Astrocyte (in vitro differentiated cells and primary cell): ENCODE results near the gene OR8S1. TPM values are rescaled to one million over a fixed set of nuclear protein-coding genes. Genes with fewer than 3 reads are reported as not detected.
"Not testable (repeated sequence)": the region's sequence is repeated elsewhere in the genome, so short reads cannot be mapped to it uniquely, and the experiment has no call there.

Experiments used
- DNase-seq: peaks from one replicate; pipeline ENCODE4 v3.0.0-alpha.2; 2010; ENCODE audit warnings: low read depth
- FAIRE-seq: peaks from 2 replicates; lab custom pipeline; 2011; peaks lifted over from hg19 to GRCh38; lab: Jason Lieb, UNC
- H2AFZ ChIP-seq: 2 replicates; pipeline ENCODE4 v1.6.0; 2012; ENCODE audit warnings: low read depth, low read length, inconsistent platforms
- H3K27ac ChIP-seq: 2 replicates; pipeline ENCODE4 v1.5.1; 2011; ENCODE audit warnings: low read depth, low read length, inconsistent platforms
- H3K27me3 ChIP-seq: 2 replicates; pipeline ENCODE4 v1.6.0; 2011; ENCODE audit warnings: low read length, inconsistent platforms; ENCODE audit not compliant: insufficient read depth
- H3K36me3 ChIP-seq: 2 replicates; pipeline ENCODE4 v1.5.1; 2011; ENCODE audit warnings: low read length, inconsistent platforms; ENCODE audit not compliant: insufficient read depth
- H3K4me1 ChIP-seq: 2 replicates; pipeline ENCODE4 v1.5.1; 2011; ENCODE audit warnings: low read length, inconsistent platforms; ENCODE audit not compliant: insufficient read depth
- H3K4me2 ChIP-seq: 2 replicates; pipeline ENCODE4 v1.6.0; 2012; ENCODE audit warnings: low read length, inconsistent platforms
- H3K4me3 ChIP-seq: 2 replicates; pipeline ENCODE4 v1.5.1; 2011; ENCODE audit warnings: low read depth, mild to moderate bottlenecking, low read length, inconsistent platforms; ENCODE audit not compliant: insufficient read depth
- H3K79me2 ChIP-seq: 2 replicates; pipeline ENCODE4 v1.6.0; 2012; ENCODE audit warnings: mild to moderate bottlenecking, low read length, inconsistent platforms; ENCODE audit not compliant: insufficient read depth
- H3K9ac ChIP-seq: 2 replicates; pipeline ENCODE4 v1.6.0; 2012; ENCODE audit warnings: mild to moderate bottlenecking, low read length, inconsistent platforms
- H3K9me3 ChIP-seq: 2 replicates; pipeline ENCODE4 v1.5.1; 2012; ENCODE audit warnings: low read depth, mild to moderate bottlenecking, low read length, inconsistent platforms; ENCODE audit not compliant: insufficient read depth
- H4K20me1 ChIP-seq: 2 replicates; pipeline ENCODE4 v1.6.0; 2012; ENCODE audit warnings: low read length, inconsistent platforms; ENCODE audit not compliant: insufficient read depth
- H3K27ac Mint-ChIP-seq: one replicate; pipeline ENCODE4 v1.8.0; 2021; ENCODE audit warnings: mild to moderate bottlenecking, mixed read lengths; ENCODE audit not compliant: unreplicated experiment
- H3K27me3 Mint-ChIP-seq: one replicate; pipeline ENCODE4 v1.8.0; 2021; ENCODE audit warnings: low read depth, mixed read lengths; ENCODE audit not compliant: unreplicated experiment
- H3K36me3 Mint-ChIP-seq: one replicate; pipeline ENCODE4 v1.8.0; 2021; ENCODE audit warnings: low read depth, mixed read lengths; ENCODE audit not compliant: unreplicated experiment
- H3K4me1 Mint-ChIP-seq: one replicate; pipeline ENCODE4 v1.8.0; 2021; ENCODE audit warnings: low read depth, mixed read lengths; ENCODE audit not compliant: unreplicated experiment
- H3K4me3 Mint-ChIP-seq: one replicate; pipeline ENCODE4 v1.8.0; 2021; ENCODE audit warnings: mild to moderate bottlenecking, moderate library complexity, mixed read lengths; ENCODE audit not compliant: unreplicated experiment
- H3K9me3 Mint-ChIP-seq: one replicate; pipeline ENCODE4 v1.8.0; 2021; ENCODE audit warnings: mild to moderate bottlenecking, mixed read lengths; ENCODE audit not compliant: unreplicated experiment
- CTCF ChIP-seq: IDR thresholded peaks from 2 replicates; pipeline ENCODE4 v1.5.1; 2011; ENCODE audit warnings: low read depth, mild to moderate bottlenecking, inconsistent platforms, low read length, moderate library complexity; ENCODE audit not compliant: insufficient read depth
- EZH2 ChIP-seq: IDR thresholded peaks from 2 replicates; pipeline ENCODE4 v1.6.1; 2012; ENCODE audit warnings: mild to moderate bottlenecking, low read length, inconsistent platforms; ENCODE audit not compliant: insufficient read depth
- total RNA-seq: library from RNA; stranded (reverse); gene quantifications from 2 replicates; pipeline ENCODE4 v1.2.1, GENCODE V29; 2021

The OR8S1 gene
- total RNA-seq, 1 donor from 2014 or later = not detected

GRCh38 chr12:48500281-48500680 is 25.2 kb upstream of the OR8S1 start:
- H3K36me3 Mint-ChIP-seq, H3K9ac ChIP-seq, H3K36me3 ChIP-seq, H3K27ac Mint-ChIP-seq, H2AFZ ChIP-seq, H3K27me3 ChIP-seq, DNase-seq, FAIRE-seq, H3K4me3 ChIP-seq, H3K9me3 Mint-ChIP-seq, H3K4me2 ChIP-seq, H3K9me3 ChIP-seq, H4K20me1 ChIP-seq, H3K4me1 ChIP-seq, H3K4me1 Mint-ChIP-seq, H3K79me2 ChIP-seq, H3K27me3 Mint-ChIP-seq, H3K27ac ChIP-seq, H3K4me3 Mint-ChIP-seq: not testable (repeated sequence)

GRCh38 chr12:48506836-48507235 is 18.6 kb upstream of the OR8S1 start:
- not testable (repeated sequence) for H3K9ac ChIP-seq, H3K9me3 ChIP-seq, H3K4me1 Mint-ChIP-seq, DNase-seq, H4K20me1 ChIP-seq, H3K4me3 ChIP-seq, H2AFZ ChIP-seq, H3K27ac Mint-ChIP-seq, H3K27me3 ChIP-seq, H3K36me3 ChIP-seq, H3K79me2 ChIP-seq, H3K4me2 ChIP-seq, H3K27ac ChIP-seq, FAIRE-seq, H3K4me3 Mint-ChIP-seq, H3K36me3 Mint-ChIP-seq, H3K27me3 Mint-ChIP-seq, H3K4me1 ChIP-seq
- peaks cover 10% of the 10 kb centered on the region for H3K9me3 Mint-ChIP-seq

GRCh38 chr12:48508987-48509386 is 16.4 kb upstream of the OR8S1 start:
- DNase-seq (no peak), FAIRE-seq (no peak)
- no peaks in the 10 kb centered on the region for H3K36me3 Mint-ChIP-seq
- H3K79me2 ChIP-seq = no peaks in the 10 kb centered on the region
- H3K27ac Mint-ChIP-seq = no peak overlapping the region
- H3K4me1 ChIP-seq = no peaks in the 10 kb centered on the region
- no peak overlapping the region for H3K4me2 ChIP-seq
- no peak overlapping the region for H3K27ac ChIP-seq
- TF ChIP-seq CTCF (no peak), EZH2 (no peak)
- no peaks in the 10 kb centered on the region for H4K20me1 ChIP-seq
- no peak overlapping the region for H3K4me3 ChIP-seq
- no peak overlapping the region for H3K9ac ChIP-seq
- peaks cover 6% of the 10 kb centered on the region for H3K27me3 Mint-ChIP-seq
- peaks cover 10% of the 10 kb centered on the region for H3K9me3 Mint-ChIP-seq
- H3K4me3 Mint-ChIP-seq = no peak overlapping the region
- no peaks in the 10 kb centered on the region for H3K4me1 Mint-ChIP-seq
- no peaks in the 10 kb centered on the region for H3K27me3 ChIP-seq
- H3K9me3 ChIP-seq = no peaks in the 10 kb centered on the region
- H3K36me3 ChIP-seq = no peaks in the 10 kb centered on the region
- H2AFZ ChIP-seq = no peak overlapping the region

- H3K79me2 ChIP-seq = no peaks in the 10 kb centered on the region
- H3K36me3 ChIP-seq = no peaks in the 10 kb centered on the region
- H3K9me3 Mint-ChIP-seq = peaks cover 10% of the 10 kb centered on the region
- no peak overlapping the region for H3K4me3 ChIP-seq
- H3K4me1 Mint-ChIP-seq = no peaks in the 10 kb centered on the region
- FAIRE-seq (no peak), DNase-seq (no peak)
- no peaks in the 10 kb centered on the region for H3K9me3 ChIP-seq
- no peaks in the 10 kb centered on the region for H3K27me3 Mint-ChIP-seq
- no peak overlapping the region for H3K4me2 ChIP-seq
- H4K20me1 ChIP-seq = no peaks in the 10 kb centered on the region
- TF ChIP-seq EZH2 (no peak), CTCF (no peak)
- no peak overlapping the region for H3K27ac Mint-ChIP-seq
- no peak overlapping the region for H2AFZ ChIP-seq
- H3K27ac ChIP-seq = no peak overlapping the region
- H3K36me3 Mint-ChIP-seq = no peaks in the 10 kb centered on the region
- no peaks in the 10 kb centered on the region for H3K4me1 ChIP-seq
- no peak overlapping the region for H3K9ac ChIP-seq
- no peak overlapping the region for H3K4me3 Mint-ChIP-seq
- no peaks in the 10 kb centered on the region for H3K27me3 ChIP-seq
Observed at GRCh38 chr12:48510111-48510510, 15.3 kb upstream of the OR8S1 start.
